Activated T-cell treated with anti-CD3 and anti-CD28 coated beads, Interleukin-2, amount 50 U/mL, for 4 hours (primary cell): ENCODE results near the gene WDR4. TPM values are rescaled to one million over a fixed set of nuclear protein-coding genes. Genes with fewer than 3 reads are reported as not detected.
"Not testable (repeated sequence)": the region's sequence is repeated elsewhere in the genome, so short reads cannot be mapped to it uniquely, and the experiment has no call there.

Experiments
- ATAC-seq, 2 donors: fragments of 200-7000 bp; cut with Tn5 transposase; one replicate each; pipeline ENCODE4 v1.10.0; 2021
- DNase-seq: peaks from one replicate; pipeline ENCODE4 v3.0.0-alpha.2; 2020
- H3K27me3 Mint-ChIP-seq: one replicate; pipeline ENCODE4 v1.8.0; 2021; ENCODE audit warnings: low read depth, mixed read lengths
- H3K36me3 Mint-ChIP-seq: one replicate; pipeline ENCODE4 v1.8.0; 2022; ENCODE audit warnings: mixed read lengths; ENCODE audit not compliant: insufficient read depth
- H3K4me1 Mint-ChIP-seq: one replicate; pipeline ENCODE4 v1.8.0; 2021; ENCODE audit warnings: low read depth, mixed read lengths
- H3K4me3 Mint-ChIP-seq: one replicate; pipeline ENCODE4 v1.8.0; 2021; ENCODE audit warnings: mild to moderate bottlenecking, moderate library complexity, mixed read lengths
- H3K9me3 Mint-ChIP-seq: one replicate; pipeline ENCODE4 v1.8.0; 2021; ENCODE audit warnings: mixed read lengths
- total RNA-seq, 3 donors: library from RNA; stranded (reverse); gene quantifications; one replicate each; pipeline ENCODE4 v1.2.1, GENCODE V29; 2021

Gene WDR4
- total RNA-seq, 3 donors from 2014 or later, result 66.9 to 88.9 (median 86.2) TPM

DNA sequence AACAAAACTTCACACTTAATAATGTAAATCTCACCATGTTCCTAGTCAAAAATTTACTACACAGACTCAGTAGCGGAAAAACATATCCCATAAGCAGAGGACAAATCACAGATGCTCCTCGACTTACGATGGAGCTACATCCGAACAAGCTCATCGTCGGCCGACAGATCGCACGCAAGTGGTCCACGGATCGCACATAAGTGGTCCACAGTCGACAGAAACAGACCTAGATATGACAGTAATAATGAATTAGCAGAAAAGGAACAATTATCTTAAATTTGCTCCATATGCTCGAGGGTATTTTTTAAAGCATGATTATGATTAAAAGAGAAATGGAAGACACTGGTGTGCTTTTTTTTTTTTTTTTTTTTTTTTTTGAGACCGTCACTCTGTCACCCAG, 36.3 kb downstream of the WDR4 start:
- H3K4me1 Mint-ChIP-seq, result no peaks in the 10 kb centered on the region
- no peak for DNase-seq
- ATAC-seq, result no peak
- H3K4me3 Mint-ChIP-seq, result no peak overlapping the region
- no peaks in the 10 kb centered on the region for H3K27me3 Mint-ChIP-seq
- H3K36me3 Mint-ChIP-seq, result peaks cover 46% of the 10 kb centered on the region
- no peaks in the 10 kb centered on the region for H3K9me3 Mint-ChIP-seq

GRCh38 chr21:42841916-42842655, 37.3 kb downstream of the WDR4 start:
- not testable (repeated sequence) for ATAC-seq, H3K27me3 Mint-ChIP-seq, H3K4me3 Mint-ChIP-seq, H3K9me3 Mint-ChIP-seq, H3K4me1 Mint-ChIP-seq
- H3K36me3 Mint-ChIP-seq, result peaks cover 42% of the 10 kb centered on the region
- DNase-seq, result peak; percentile 3

GRCh38 chr21:42841156-42841915, 38.0 kb downstream of the WDR4 start:
- Mint-ChIP-seq H3K4me1 (no peaks in the 10 kb centered on the region), H3K4me3 (no peak overlapping the region), H3K27me3 (no peaks in the 10 kb centered on the region), H3K9me3 (no peaks in the 10 kb centered on the region), H3K36me3 (peaks cover 42% of the 10 kb centered on the region)
- no peak for ATAC-seq
- peak; percentile 3 for DNase-seq

DNA sequence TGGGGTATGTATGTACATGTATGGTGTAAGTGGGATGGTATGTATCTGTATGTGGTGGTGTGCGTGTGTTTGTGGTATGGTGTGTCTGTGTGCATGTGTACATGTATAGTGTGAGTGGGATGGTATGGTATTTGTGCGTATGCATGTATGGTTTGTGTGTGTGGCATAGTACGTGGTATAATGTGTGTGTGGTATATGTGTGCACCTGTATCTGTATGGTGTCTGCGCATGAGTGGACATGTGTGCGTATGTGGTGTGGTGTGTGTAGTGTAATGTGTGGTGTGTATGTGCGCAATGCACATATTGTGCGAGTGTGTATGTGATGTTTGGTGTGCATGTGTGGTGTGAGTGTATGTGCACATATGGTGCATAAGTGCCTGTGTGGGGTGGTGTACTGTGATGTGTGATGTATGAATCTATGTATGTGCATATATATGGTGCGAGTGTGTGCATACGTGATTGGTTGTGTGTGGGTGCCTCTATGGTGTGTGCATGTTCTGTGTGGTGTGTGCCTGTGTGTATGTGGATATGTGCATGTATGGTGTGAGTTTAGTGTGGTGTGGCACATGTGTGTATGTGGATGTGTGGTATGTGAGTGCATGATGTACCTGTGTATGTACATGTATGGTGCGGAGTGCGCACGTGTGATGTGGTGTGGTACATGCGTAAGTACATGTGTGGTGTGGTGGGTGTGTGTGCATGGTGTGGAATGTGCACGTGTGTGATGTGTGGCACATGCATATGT, 38.8 kb downstream of the WDR4 start:
- Mint-ChIP-seq H3K36me3 (peaks cover 35% of the 10 kb centered on the region), H3K9me3 (no peaks in the 10 kb centered on the region), H3K4me1 (no peaks in the 10 kb centered on the region), H3K27me3 (no peaks in the 10 kb centered on the region), H3K4me3 (no peak overlapping the region)
- DNase-seq, result no peak
- ATAC-seq, result no peak

- Mint-ChIP-seq H3K4me1 (no peaks in the 10 kb centered on the region), H3K9me3 (no peaks in the 10 kb centered on the region), H3K27me3 (no peaks in the 10 kb centered on the region), H3K4me3 (no peak overlapping the region), H3K36me3 (peaks cover 29% of the 10 kb centered on the region)
- ATAC-seq (no peak), DNase-seq (no peak)
These were observed 39.8 kb downstream of the WDR4 start for GRCh38 chr21:42839271-42840231.

GRCh38 chr21:42838212-42838690, 41.1 kb downstream of the WDR4 start:
- ATAC-seq, H3K9me3 Mint-ChIP-seq, H3K4me3 Mint-ChIP-seq, H3K4me1 Mint-ChIP-seq, H3K27me3 Mint-ChIP-seq, DNase-seq: not testable (repeated sequence)
- H3K36me3 Mint-ChIP-seq, result peaks cover 21% of the 10 kb centered on the region

DNA sequence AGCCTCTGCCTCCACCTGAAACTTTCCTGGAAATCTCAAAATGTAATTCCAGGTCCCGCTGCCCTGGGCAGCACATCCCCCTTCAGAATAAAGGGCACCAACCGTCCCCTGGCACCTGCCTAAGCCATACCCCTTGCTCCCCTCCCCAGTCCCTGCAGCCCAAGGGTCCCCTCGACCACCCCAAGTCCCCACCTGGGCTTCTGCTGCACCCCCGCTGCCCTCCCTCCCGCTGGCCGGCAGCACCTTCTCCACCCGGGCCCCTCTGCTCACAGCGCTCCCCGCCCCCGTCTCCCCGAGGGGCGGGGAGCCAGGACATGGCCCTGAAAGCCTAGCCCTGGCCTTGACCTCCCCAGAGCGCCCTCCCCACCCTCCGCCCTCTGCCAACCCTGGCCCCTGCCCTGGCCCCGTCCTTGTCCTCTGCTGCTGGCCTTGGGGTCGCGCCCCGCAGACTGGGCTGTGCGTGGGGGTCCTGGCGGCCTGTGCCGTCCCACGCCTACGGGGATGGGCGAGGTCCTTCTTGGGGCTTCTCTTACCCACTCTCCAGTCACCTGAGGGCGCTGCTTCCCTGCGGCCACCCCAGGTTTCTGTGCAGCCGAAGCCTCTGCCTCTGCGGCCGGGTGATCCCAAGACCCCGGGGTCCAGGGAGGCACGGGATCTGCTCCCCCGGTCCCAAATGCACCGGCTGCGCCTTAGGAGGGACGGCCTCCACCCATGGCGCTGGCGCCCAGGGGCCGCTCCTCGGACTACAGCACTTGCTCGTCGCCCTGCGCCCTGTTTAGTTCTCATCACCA, 41.7 kb downstream of the WDR4 start:
- DNase-seq (no peak), ATAC-seq (no peak)
- Mint-ChIP-seq H3K36me3 (peaks cover 16% of the 10 kb centered on the region), H3K27me3 (peaks cover 2% of the 10 kb centered on the region), H3K4me3 (no peak overlapping the region), H3K4me1 (peaks cover 14% of the 10 kb centered on the region), H3K9me3 (no peaks in the 10 kb centered on the region)

DNA sequence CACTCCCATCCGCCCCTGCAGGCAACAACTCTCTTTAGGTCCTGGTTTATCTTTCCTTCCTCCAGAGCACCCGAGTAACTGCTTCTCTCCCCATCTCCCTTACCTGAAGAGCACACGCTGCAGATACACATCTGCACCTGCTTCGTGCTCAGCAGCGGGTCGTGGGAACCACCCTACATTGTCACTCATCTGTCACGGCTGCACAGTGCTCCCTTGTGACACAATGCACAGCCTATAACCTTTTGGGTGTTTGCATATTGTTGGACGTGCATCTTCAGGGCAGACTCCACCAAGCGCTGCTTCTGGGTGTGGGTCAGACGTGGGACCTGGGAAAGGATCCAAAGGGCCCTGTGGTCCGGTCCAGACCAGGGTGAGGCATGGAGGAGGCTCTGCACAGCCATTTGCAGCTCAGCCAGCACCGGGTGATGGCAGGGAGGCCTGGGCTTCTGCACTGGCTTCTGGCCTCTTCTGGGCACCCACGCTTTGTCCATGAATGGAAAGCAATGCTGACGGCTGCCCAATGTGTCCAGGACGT, 42.5 kb downstream of the WDR4 start:
- Mint-ChIP-seq H3K36me3 (peaks cover 16% of the 10 kb centered on the region), H3K9me3 (no peaks in the 10 kb centered on the region), H3K4me3 (no peak overlapping the region), H3K27me3 (peaks cover 2% of the 10 kb centered on the region), H3K4me1 (peaks cover 20% of the 10 kb centered on the region)
- no peak for DNase-seq
- no peak for ATAC-seq

GRCh38 chr21:42836402-42836666, 43.0 kb downstream of the WDR4 start:
- Mint-ChIP-seq H3K4me3 (no peak overlapping the region), H3K4me1 (peaks cover 25% of the 10 kb centered on the region), H3K36me3 (peaks cover 16% of the 10 kb centered on the region), H3K27me3 (peaks cover 2% of the 10 kb centered on the region), H3K9me3 (no peaks in the 10 kb centered on the region)
- no peak for DNase-seq
- ATAC-seq, result no peak

DNA sequence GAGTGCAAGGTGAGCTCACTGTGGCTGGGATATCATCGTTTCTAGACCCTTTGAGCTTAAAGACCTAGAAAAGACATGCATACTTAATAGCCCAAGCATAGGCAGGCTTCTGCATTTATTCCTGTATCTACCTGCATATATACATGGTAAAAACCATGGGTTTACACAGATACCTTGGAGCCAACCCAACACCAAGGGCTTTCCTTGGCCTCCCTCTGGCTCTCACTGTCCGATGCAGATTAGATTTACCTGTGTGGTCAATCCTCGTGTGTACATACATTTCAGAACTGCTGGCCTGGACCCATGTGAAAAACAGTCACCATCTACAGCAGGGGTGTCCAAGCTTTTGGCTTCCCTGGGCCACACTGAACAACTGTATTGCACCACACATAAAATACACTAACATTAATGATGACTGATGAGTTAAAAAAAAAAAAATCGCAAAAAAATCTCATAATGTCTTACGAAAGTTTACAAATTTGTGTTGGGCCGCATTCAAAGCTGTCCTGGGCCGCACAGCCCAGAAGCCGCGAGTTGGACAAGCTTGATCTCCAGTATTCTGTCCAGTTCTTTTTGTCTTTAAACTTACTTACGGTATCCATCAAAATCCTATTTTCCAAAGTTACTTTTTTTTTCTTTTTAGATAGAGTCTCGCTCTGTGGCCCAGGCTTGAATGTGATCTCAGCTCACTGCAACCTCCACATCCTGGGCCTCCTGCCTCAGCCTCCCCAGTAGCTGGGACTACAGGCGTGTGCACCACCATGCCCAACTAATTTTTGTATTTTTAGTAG, 43.5 kb downstream of the WDR4 start:
- no peak for ATAC-seq
- Mint-ChIP-seq H3K4me3 (no peak overlapping the region), H3K9me3 (no peaks in the 10 kb centered on the region), H3K4me1 (peaks cover 29% of the 10 kb centered on the region), H3K27me3 (peaks cover 2% of the 10 kb centered on the region), H3K36me3 (peaks cover 16% of the 10 kb centered on the region)
- DNase-seq, result no peak

DNA sequence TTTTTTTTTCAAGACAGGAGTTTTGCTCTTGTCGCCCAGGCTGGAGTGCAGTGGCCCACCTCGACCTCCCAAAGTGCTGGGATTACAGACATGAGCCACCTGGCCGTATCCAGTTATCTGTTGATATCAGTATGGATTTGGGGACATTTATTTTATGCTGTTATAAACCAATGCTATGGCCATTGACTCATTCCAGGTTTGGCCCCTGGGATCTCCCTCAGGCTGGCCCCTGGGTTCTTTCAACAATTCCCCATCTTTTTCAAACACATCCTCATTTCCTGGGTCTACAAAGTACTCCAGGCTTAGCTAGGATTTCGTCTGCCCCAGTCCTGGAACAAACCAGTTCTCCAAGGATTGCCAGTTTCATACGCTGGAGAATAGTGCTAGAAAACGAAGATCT, 44.1 kb downstream of the WDR4 start:
- H3K36me3 Mint-ChIP-seq, result peaks cover 16% of the 10 kb centered on the region
- H3K27me3 Mint-ChIP-seq, result peaks cover 5% of the 10 kb centered on the region
- ATAC-seq (no peak), DNase-seq (no peak)
- H3K4me3 Mint-ChIP-seq, result no peak overlapping the region
- no peaks in the 10 kb centered on the region for H3K9me3 Mint-ChIP-seq
- H3K4me1 Mint-ChIP-seq, result peaks cover 31% of the 10 kb centered on the region

- Mint-ChIP-seq H3K4me1 (peaks cover 31% of the 10 kb centered on the region), H3K9me3 (no peaks in the 10 kb centered on the region), H3K27me3 (peaks cover 5% of the 10 kb centered on the region), H3K36me3 (peaks cover 16% of the 10 kb centered on the region), H3K4me3 (no peak overlapping the region)
- no peak for DNase-seq
- ATAC-seq, result no peak
These were observed 44.6 kb downstream of the WDR4 start for GRCh38 chr21:42834726-42835191.
